ENCODE results near the gene DDX1.

DNA sequence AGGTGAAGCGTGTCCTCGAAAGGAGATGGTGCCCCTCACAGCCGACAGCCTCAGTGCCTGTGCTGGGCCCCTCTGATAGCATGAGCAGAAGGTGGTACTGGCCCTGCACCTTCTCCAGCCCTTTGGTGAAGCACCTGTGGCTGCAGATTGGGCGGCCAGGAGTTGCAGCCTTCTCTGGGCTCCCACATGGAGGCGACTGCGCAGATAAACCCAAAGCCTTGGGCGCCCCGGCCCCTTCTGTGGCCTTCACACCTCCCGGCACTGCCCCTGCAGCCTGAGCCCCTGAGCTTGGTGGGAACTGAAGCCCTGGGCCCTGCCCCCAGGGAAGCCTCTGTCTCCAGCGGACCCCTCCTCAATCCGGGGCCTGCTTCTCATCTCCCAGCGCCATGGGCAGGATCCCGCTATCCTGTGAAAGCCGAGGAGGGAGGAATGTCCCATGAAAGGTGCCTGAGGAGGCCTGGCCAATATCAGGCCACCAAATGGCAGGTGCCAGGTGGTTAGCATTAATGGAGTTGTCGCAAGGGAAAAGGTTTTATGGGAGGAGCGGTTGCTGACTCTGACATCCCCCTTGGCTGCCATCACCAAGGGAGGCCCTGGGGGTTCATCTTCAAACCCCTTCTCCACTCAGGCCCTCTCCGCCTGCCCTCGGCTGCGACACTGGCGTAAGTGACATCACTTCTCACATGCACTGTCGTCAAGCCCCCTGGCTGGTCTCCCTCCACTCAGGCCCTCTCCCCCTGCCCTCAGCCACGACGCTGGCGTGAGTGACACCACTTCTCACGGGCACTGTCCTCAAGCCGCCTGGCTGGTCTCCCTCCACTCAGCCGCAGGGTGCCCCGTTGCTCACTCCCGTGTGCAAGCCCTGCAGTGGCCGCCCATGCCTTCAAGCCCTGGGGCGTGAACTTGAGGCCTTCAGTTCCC, 62.4 kb downstream of the DDX1 start:
- TF ChIP-seq, protein P1, sequence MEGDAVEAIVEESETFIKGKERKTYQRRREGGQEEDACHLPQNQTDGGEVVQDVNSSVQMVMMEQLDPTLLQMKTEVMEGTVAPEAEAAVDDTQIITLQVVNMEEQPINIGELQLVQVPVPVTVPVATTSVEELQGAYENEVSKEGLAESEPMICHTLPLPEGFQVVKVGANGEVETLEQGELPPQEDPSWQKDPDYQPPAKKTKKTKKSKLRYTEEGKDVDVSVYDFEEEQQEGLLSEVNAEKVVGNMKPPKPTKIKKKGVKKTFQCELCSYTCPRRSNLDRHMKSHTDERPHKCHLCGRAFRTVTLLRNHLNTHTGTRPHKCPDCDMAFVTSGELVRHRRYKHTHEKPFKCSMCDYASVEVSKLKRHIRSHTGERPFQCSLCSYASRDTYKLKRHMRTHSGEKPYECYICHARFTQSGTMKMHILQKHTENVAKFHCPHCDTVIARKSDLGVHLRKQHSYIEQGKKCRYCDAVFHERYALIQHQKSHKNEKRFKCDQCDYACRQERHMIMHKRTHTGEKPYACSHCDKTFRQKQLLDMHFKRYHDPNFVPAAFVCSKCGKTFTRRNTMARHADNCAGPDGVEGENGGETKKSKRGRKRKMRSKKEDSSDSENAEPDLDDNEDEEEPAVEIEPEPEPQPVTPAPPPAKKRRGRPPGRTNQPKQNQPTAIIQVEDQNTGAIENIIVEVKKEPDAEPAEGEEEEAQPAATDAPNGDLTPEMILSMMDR (conservative IDR thresholded peaks at IDR 0.05): no peak
- no peak for TF ChIP-seq EZH2 (IDR thresholded peaks at IDR 0.05; ENCODE audit: low read depth)
